HTERT RPE-1 (cell line): ENCODE data around the gene NFKBIE.

Experiments
- in situ Hi-C: fragments of 300-500 bp; cut with MboI; formaldehyde crosslinking; loops from 4 replicates; pipeline ENCODE4 v1.14.3; 2020; ENCODE audit warnings: low sequenced_read_pairs

The NFKBIE gene

GRCh38 chr6:44228836-44229235 is 36.5 kb downstream of the NFKBIE start:
- in situ Hi-C loops: no loop called here

GRCh38 chr6:44228433-44228832 is 36.9 kb downstream of the NFKBIE start:
- in situ Hi-C loops: no loop called here

- in situ Hi-C loops: no loop called here
These were observed 37.3 kb downstream of the NFKBIE start for GRCh38 chr6:44228031-44228430.

GRCh38 chr6:44227148-44227793 is 38.1 kb downstream of the NFKBIE start:
- in situ Hi-C loops: no loop called here

GRCh38 chr6:44226368-44227147 is 38.8 kb downstream of the NFKBIE start:
- in situ Hi-C loops: no loop called here

GRCh38 chr6:44225579-44226325 is 39.6 kb downstream of the NFKBIE start:
- in situ Hi-C loops: no loop called here

- in situ Hi-C loops: no loop called here
These were observed 40.4 kb downstream of the NFKBIE start for GRCh38 chr6:44224965-44225305.

GRCh38 chr6:44224029-44224964 is 41.1 kb downstream of the NFKBIE start:
- in situ Hi-C loops: no loop called here

GRCh38 chr6:44223319-44224028 is 41.9 kb downstream of the NFKBIE start, which contains the start of gene SLC29A1:
Gene SLC29A1 (plus strand): TSS chr6:44223595. CDS start chr6:44227314, 3,719 bp downstream.
- in situ Hi-C loops: no loop called here

- in situ Hi-C loops: no loop called here
These were observed 42.6 kb downstream of the NFKBIE start for GRCh38 chr6:44222486-44223318.

- in situ Hi-C loops: no loop called here
These were observed 43.4 kb downstream of the NFKBIE start for GRCh38 chr6:44221961-44222335.

GRCh38 chr6:44221291-44221960 is 43.9 kb downstream of the NFKBIE start:
- in situ Hi-C loops: no loop called here

GRCh38 chr6:44220913-44221290 is 44.4 kb downstream of the NFKBIE start:
- in situ Hi-C loops: no loop called here

- in situ Hi-C loops: no loop called here
These were observed 45.3 kb downstream of the NFKBIE start for GRCh38 chr6:44219815-44220784.

- in situ Hi-C loops: no loop called here
These were observed 46.1 kb downstream of the NFKBIE start for GRCh38 chr6:44219053-44219814.

- in situ Hi-C loops: no loop called here
These were observed 47.8 kb downstream of the NFKBIE start for GRCh38 chr6:44217332-44218143.
